PC-3 (cell line): Measurements from ENCODE around the gene PPP6R2. TPM values are rescaled to one million over a fixed set of nuclear protein-coding genes. Genes with fewer than 3 reads are reported as not detected.

ENCODE experiments used
- ATAC-seq: fragments of 200-7000 bp; cut with Tn5 transposase; 2 replicates; pipeline ENCODE4 v1.9.1; 2020; ENCODE audit warnings: mild to moderate bottlenecking, moderate library complexity
- BruUV-seq: library from RNA; stranded (reverse); fragments of 400-500 nt; replicated peaks from 2 replicates; lab custom pipeline; 2021; lab: Mats Ljungman, UMichigan
- CTCF ChIA-PET: fragments of 300-600 bp; sonication (Branson Sonifier 250); formaldehyde crosslinking; loops from one replicate; lab custom pipeline; 2022; ENCODE audit warnings: antibody characterized with exemption; lab: Charles Lee
- POLR2A ChIA-PET: fragments of 300-600 bp; sonication (Branson Sonifier 250); formaldehyde crosslinking; loops from one replicate; lab custom pipeline; 2022; ENCODE audit warnings: antibody characterized with exemption; ENCODE audit not compliant: unreplicated experiment; lab: Charles Lee
- DNase-seq: peaks from one replicate; pipeline ENCODE4 v3.0.0-alpha.2; 2015
- H2AFZ ChIP-seq: fragments of 300-600 bp; sonication (generic); 2 replicates; pipeline ENCODE4 v1.6.0; 2016; ENCODE audit warnings: antibody characterized with exemption, low read length
- H3F3A ChIP-seq: fragments of 300-600 bp; sonication (generic); one replicate; pipeline ENCODE4 v1.6.0; 2017; ENCODE audit warnings: antibody characterized with exemption, low read length, control low read depth, mild to moderate bottlenecking; ENCODE audit not compliant: unreplicated experiment
- H3K27ac ChIP-seq: fragments of 300-600 bp; sonication (generic); 2 replicates; pipeline ENCODE4 v1.5.1; 2016; ENCODE audit warnings: mild to moderate bottlenecking, low read length
- H3K27me3 ChIP-seq: fragments of 300-600 bp; sonication (generic); 2 replicates; pipeline ENCODE4 v1.6.1; 2016; ENCODE audit warnings: low read length, mixed read lengths
- H3K36me3 ChIP-seq: fragments of 300-600 bp; sonication (generic); 2 replicates; pipeline ENCODE4 v1.6.1; 2016; ENCODE audit warnings: low read depth, mixed run types, low read length, mixed read lengths
- H3K4me1 ChIP-seq: fragments of 300-600 bp; sonication (generic); 2 replicates; pipeline ENCODE4 v1.5.1; 2016; ENCODE audit warnings: low read length; ENCODE audit not compliant: insufficient read depth
- H3K4me2 ChIP-seq: fragments of 300-600 bp; sonication (generic); 2 replicates; pipeline ENCODE4 v1.6.0; 2016; ENCODE audit warnings: low read length
- H3K4me3 ChIP-seq: fragments of 300-600 bp; sonication (generic); 2 replicates; pipeline ENCODE4 v1.5.1; 2016; ENCODE audit warnings: mild to moderate bottlenecking, low read length, mixed read lengths
- H3K79me2 ChIP-seq: fragments of 300-600 bp; sonication (generic); 2 replicates; pipeline ENCODE4 v1.6.1; 2017; ENCODE audit warnings: low read length, mixed read lengths
- H3K9ac ChIP-seq: fragments of 300-600 bp; sonication (generic); 2 replicates; pipeline ENCODE4 v1.6.0; 2016; ENCODE audit warnings: mild to moderate bottlenecking, low read length
- H3K9me2 ChIP-seq: fragments of 300-600 bp; sonication (generic); replicated peaks from 2 replicates; pipeline ENCODE4 v1.6.1; 2016; ENCODE audit warnings: mixed run types, low read length, mixed read lengths
- H3K9me3 ChIP-seq: fragments of 300-600 bp; sonication (generic); 2 replicates; pipeline ENCODE4 v1.6.1; 2016; ENCODE audit warnings: low read length, mixed read lengths
- H4K20me1 ChIP-seq: fragments of 300-600 bp; sonication (generic); 2 replicates; pipeline ENCODE4 v1.6.1; 2016; ENCODE audit warnings: low read length, mixed read lengths
- CTCF ChIP-seq: fragments of 300-600 bp; sonication (generic); conservative IDR thresholded peaks from 2 replicates; pipeline ENCODE4 v1.5.1; 2017; ENCODE audit warnings: antibody characterized with exemption, low read depth, mild to moderate bottlenecking, low read length
- EZH2 ChIP-seq: fragments of 300-600 bp; sonication (generic); IDR thresholded peaks from one replicate; pipeline ENCODE4 v1.6.1; 2017; ENCODE audit warnings: antibody characterized with exemption, mild to moderate bottlenecking, low read length; ENCODE audit not compliant: unreplicated experiment
- EZH2phosphoT487 ChIP-seq: fragments of 300-600 bp; sonication (generic); IDR thresholded peaks from 2 replicates; pipeline ENCODE4 v1.6.1; 2018; ENCODE audit warnings: mild to moderate bottlenecking, antibody characterized with exemption, low read length, borderline replicate concordance
- intact Hi-C: fragments of 100-400 bp; cut with micrococcal nuclease; formaldehyde crosslinking; loops from 2 replicates; pipeline ENCODE4 v1.9.0; 2023
- total RNA-seq: library from RNA; depleted of rRNA; stranded (reverse); fragments of >200 nt; gene quantifications from 2 replicates; pipeline ENCODE4 v1.2.3, GENCODE V29; 2014

The PPP6R2 gene
- total RNA-seq, 1 experiment from 2014 or later = 46.2 TPM

GRCh38 chr22:50439314-50439870, 96.3 kb downstream of the PPP6R2 start:
- BruUV-seq = no TSS peak
- H3K9me2 ChIP-seq = no peaks in the 10 kb centered on the region
- H3K4me1 ChIP-seq = no peaks in the 10 kb centered on the region
- H3K27ac ChIP-seq = no peak overlapping the region
- no peaks in the 10 kb centered on the region for H3K79me2 ChIP-seq
- no peak for DNase-seq
- intact Hi-C loops = no loop called here
- no peak overlapping the region for H3K4me2 ChIP-seq
- no peaks in the 10 kb centered on the region for H3K9me3 ChIP-seq
- ChIA-PET POLR2A (no interaction called here), CTCF (no interaction called here)
- no peaks in the 10 kb centered on the region for H4K20me1 ChIP-seq
- H3F3A ChIP-seq = no peaks in the 10 kb centered on the region
- H3K36me3 ChIP-seq = no peaks in the 10 kb centered on the region
- TF ChIP-seq EZH2phosphoT487 = no peak
- H2AFZ ChIP-seq = no peak overlapping the region
- no peak overlapping the region for H3K4me3 ChIP-seq
- no peak for ATAC-seq
- H3K9ac ChIP-seq = no peak overlapping the region
- H3K27me3 ChIP-seq = no peaks in the 10 kb centered on the region

- H3K9me3 ChIP-seq = no peaks in the 10 kb centered on the region
- no peak overlapping the region for H3K4me3 ChIP-seq
- H3K9ac ChIP-seq = no peak overlapping the region
- no TSS peak for BruUV-seq
- intact Hi-C loops = no loop called here
- CTCF ChIA-PET = no interaction called here
- no peaks in the 10 kb centered on the region for H3K9me2 ChIP-seq
- DNase-seq = no peak
- no peak overlapping the region for H2AFZ ChIP-seq
- no peaks in the 10 kb centered on the region for H3K4me1 ChIP-seq
- H3K27ac ChIP-seq = no peak overlapping the region
- POLR2A ChIA-PET = no interaction called here
- no peaks in the 10 kb centered on the region for H3K27me3 ChIP-seq
- H4K20me1 ChIP-seq = no peaks in the 10 kb centered on the region
- no peak for ATAC-seq
- no peak overlapping the region for H3K4me2 ChIP-seq
- H3K79me2 ChIP-seq = no peaks in the 10 kb centered on the region
- no peaks in the 10 kb centered on the region for H3F3A ChIP-seq
- TF ChIP-seq EZH2phosphoT487 (no peak), CTCF (no peak), EZH2 (no peak)
- H3K36me3 ChIP-seq = no peaks in the 10 kb centered on the region
Measured at GRCh38 chr22:50439871-50440331, 96.8 kb downstream of the PPP6R2 start.

GRCh38 chr22:50440544-50441249, 97.6 kb downstream of the PPP6R2 start:
- intact Hi-C loops = no loop called here
- no peaks in the 10 kb centered on the region for H3K36me3 ChIP-seq
- TF ChIP-seq EZH2phosphoT487 (no peak), EZH2 (no peak), CTCF (no peak)

More at GRCh38 chr22:50440544-50441249, 97.6 kb downstream of the PPP6R2 start:
- no peak overlapping the region for H3K4me2 ChIP-seq
- H3K9me3 ChIP-seq = no peaks in the 10 kb centered on the region
- H3K79me2 ChIP-seq = no peaks in the 10 kb centered on the region
- no peaks in the 10 kb centered on the region for H4K20me1 ChIP-seq
- ChIA-PET CTCF (no interaction called here), POLR2A (no interaction called here)
- ATAC-seq (no peak), DNase-seq (no peak)
- BruUV-seq = no TSS peak
- H3K9ac ChIP-seq = no peak overlapping the region
- no peaks in the 10 kb centered on the region for H3K4me1 ChIP-seq
- H3F3A ChIP-seq = no peaks in the 10 kb centered on the region
- no peak overlapping the region for H3K4me3 ChIP-seq
- no peak overlapping the region for H3K27ac ChIP-seq
- H3K27me3 ChIP-seq = no peaks in the 10 kb centered on the region
- no peak overlapping the region for H2AFZ ChIP-seq
- H3K9me2 ChIP-seq = no peaks in the 10 kb centered on the region
